Measurements from ENCODE around the gene TMOD1. TPM values are rescaled to one million over a fixed set of nuclear protein-coding genes. Genes with fewer than 3 reads are reported as not detected.

Gene TMOD1
- total RNA-seq, 1 experiment from 2014 or later: not detected

GRCh38 chr9:97521576-97522333 lies 20.3 kb downstream of the TMOD1 start:
- Histone ChIP-seq H3F3A (ENCODE audit: low read length, unreplicated experiment) (no peaks in the 10 kb centered on the region), H3K79me2 (ENCODE audit: low read length) (no peaks in the 10 kb centered on the region), H3K9me2 (replicated peaks; ENCODE audit: low read length) (no peaks in the 10 kb centered on the region), H3K27me3 (ENCODE audit: low read length) (no peaks in the 10 kb centered on the region), H2AFZ (ENCODE audit: low read length) (no peak overlapping the region), H3K4me1 (ENCODE audit: insufficient read depth, low read length) (peaks cover 24% of the 10 kb centered on the region), H3K9ac (ENCODE audit: low read length) (no peak overlapping the region), H3K36me3 (ENCODE audit: low read depth, low read length) (no peaks in the 10 kb centered on the region), H3K9me3 (ENCODE audit: low read length) (no peaks in the 10 kb centered on the region), H3K4me2 (ENCODE audit: low read length) (no peak overlapping the region), H3K4me3 (ENCODE audit: low read length) (no peak overlapping the region), H4K20me1 (ENCODE audit: low read length) (no peaks in the 10 kb centered on the region), H3K27ac (ENCODE audit: low read length) (no peak overlapping the region)
- DNase-seq (no peak), ATAC-seq (no peak)
- BruUV-seq (replicated peaks): no TSS peak
- intact Hi-C loops (cut with micrococcal nuclease): no loop called here
- ChIA-PET POLR2A (ENCODE audit: unreplicated experiment) (no interaction called here), CTCF (no interaction called here)
- no peak for TF ChIP-seq EZH2 (IDR thresholded peaks at IDR 0.05; ENCODE audit: low read length, unreplicated experiment)
- TF ChIP-seq, protein P1, sequence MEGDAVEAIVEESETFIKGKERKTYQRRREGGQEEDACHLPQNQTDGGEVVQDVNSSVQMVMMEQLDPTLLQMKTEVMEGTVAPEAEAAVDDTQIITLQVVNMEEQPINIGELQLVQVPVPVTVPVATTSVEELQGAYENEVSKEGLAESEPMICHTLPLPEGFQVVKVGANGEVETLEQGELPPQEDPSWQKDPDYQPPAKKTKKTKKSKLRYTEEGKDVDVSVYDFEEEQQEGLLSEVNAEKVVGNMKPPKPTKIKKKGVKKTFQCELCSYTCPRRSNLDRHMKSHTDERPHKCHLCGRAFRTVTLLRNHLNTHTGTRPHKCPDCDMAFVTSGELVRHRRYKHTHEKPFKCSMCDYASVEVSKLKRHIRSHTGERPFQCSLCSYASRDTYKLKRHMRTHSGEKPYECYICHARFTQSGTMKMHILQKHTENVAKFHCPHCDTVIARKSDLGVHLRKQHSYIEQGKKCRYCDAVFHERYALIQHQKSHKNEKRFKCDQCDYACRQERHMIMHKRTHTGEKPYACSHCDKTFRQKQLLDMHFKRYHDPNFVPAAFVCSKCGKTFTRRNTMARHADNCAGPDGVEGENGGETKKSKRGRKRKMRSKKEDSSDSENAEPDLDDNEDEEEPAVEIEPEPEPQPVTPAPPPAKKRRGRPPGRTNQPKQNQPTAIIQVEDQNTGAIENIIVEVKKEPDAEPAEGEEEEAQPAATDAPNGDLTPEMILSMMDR (conservative IDR thresholded peaks at IDR 0.05; ENCODE audit: low read depth, low read length): no peak
- no peak for TF ChIP-seq EZH2phosphoT487 (IDR thresholded peaks at IDR 0.05; ENCODE audit: borderline replicate concordance, low read length)

- H3K4me3 ChIP-seq (ENCODE audit: low read length): no peak overlapping the region
- TF ChIP-seq EZH2phosphoT487 (IDR thresholded peaks at IDR 0.05; ENCODE audit: borderline replicate concordance, low read length): no peak
- TF ChIP-seq, protein P1 (conservative IDR thresholded peaks at IDR 0.05; ENCODE audit: low read depth, low read length): no peak
- no peak for TF ChIP-seq EZH2 (IDR thresholded peaks at IDR 0.05; ENCODE audit: low read length, unreplicated experiment)
- ATAC-seq: no peak
These were observed 23.0 kb downstream of the TMOD1 start for GRCh38 chr9:97524424-97524823.

GRCh38 chr9:97525451-97525850 lies 24.0 kb downstream of the TMOD1 start:
- H2AFZ ChIP-seq (ENCODE audit: low read length): no peak overlapping the region
- peaks cover 19% of the 10 kb centered on the region for H3K4me1 ChIP-seq (ENCODE audit: insufficient read depth, low read length)
- no peaks in the 10 kb centered on the region for H3K27me3 ChIP-seq (ENCODE audit: low read length)
- DNase-seq: peak; percentile 68
- ChIA-PET POLR2A (ENCODE audit: unreplicated experiment) (no interaction called here), CTCF (interaction anchor here (0.6 kb wide), 1 partner anchor 9 kb away, joined by 5 read pairs; no protein-coding TSS in a partner anchor)
- H3K4me3 ChIP-seq (ENCODE audit: low read length): no peak overlapping the region
- TF ChIP-seq, protein P1 (conservative IDR thresholded peaks at IDR 0.05; ENCODE audit: low read depth, low read length): no peak
- no peak for TF ChIP-seq EZH2phosphoT487 (IDR thresholded peaks at IDR 0.05; ENCODE audit: borderline replicate concordance, low read length)
- TF ChIP-seq EZH2 (IDR thresholded peaks at IDR 0.05; ENCODE audit: low read length, unreplicated experiment): no peak
- H3K4me2 ChIP-seq (ENCODE audit: low read length): no peak overlapping the region
- H4K20me1 ChIP-seq (ENCODE audit: low read length): no peaks in the 10 kb centered on the region
- peak overlapping the region; percentile 45 for H3K27ac ChIP-seq (ENCODE audit: low read length)
- no peaks in the 10 kb centered on the region for H3K79me2 ChIP-seq (ENCODE audit: low read length)
- H3K9me3 ChIP-seq (ENCODE audit: low read length): no peaks in the 10 kb centered on the region
- no peaks in the 10 kb centered on the region for H3K36me3 ChIP-seq (ENCODE audit: low read depth, low read length)
- H3K9me2 ChIP-seq (replicated peaks; ENCODE audit: low read length): no peaks in the 10 kb centered on the region
- no TSS peak for BruUV-seq (replicated peaks)
- intact Hi-C loops (cut with micrococcal nuclease): no loop called here
- peak; percentile 29; the same call in 1 of the 2 replicates for ATAC-seq
- no peaks in the 10 kb centered on the region for H3F3A ChIP-seq (ENCODE audit: low read length, unreplicated experiment)
- H3K9ac ChIP-seq (ENCODE audit: low read length): no peak overlapping the region

More at GRCh38 chr9:97524424-97524823, 23.0 kb downstream of the TMOD1 start:
- Histone ChIP-seq H3K36me3 (ENCODE audit: low read depth, low read length) (no peaks in the 10 kb centered on the region), H3K4me2 (ENCODE audit: low read length) (no peak overlapping the region), H4K20me1 (ENCODE audit: low read length) (no peaks in the 10 kb centered on the region), H3K9me3 (ENCODE audit: low read length) (no peaks in the 10 kb centered on the region), H3K9ac (ENCODE audit: low read length) (no peak overlapping the region), H2AFZ (ENCODE audit: low read length) (no peak overlapping the region), H3K79me2 (ENCODE audit: low read length) (no peaks in the 10 kb centered on the region), H3K27me3 (ENCODE audit: low read length) (no peaks in the 10 kb centered on the region), H3F3A (ENCODE audit: low read length, unreplicated experiment) (no peaks in the 10 kb centered on the region), H3K27ac (ENCODE audit: low read length) (no peak overlapping the region), H3K9me2 (replicated peaks; ENCODE audit: low read length) (no peaks in the 10 kb centered on the region), H3K4me1 (ENCODE audit: insufficient read depth, low read length) (peaks cover 14% of the 10 kb centered on the region)
- BruUV-seq (replicated peaks): no TSS peak
- DNase-seq: no peak
- ChIA-PET POLR2A (ENCODE audit: unreplicated experiment) (no interaction called here), CTCF (no interaction called here)
- intact Hi-C loops (cut with micrococcal nuclease): no loop called here
